Activated CD4-positive, alpha-beta T cell treated with anti-CD3 and anti-CD28 coated beads, Interleukin-2, amount 10 ng/mL, durations not matched to agents 7 days and 5 days (primary cell): ENCODE results near the gene COX6A2. TPM values are rescaled to one million over a fixed set of nuclear protein-coding genes. Genes with fewer than 3 reads are reported as not detected.
A peak's percentile ranks its signal among the peaks of the same experiment; 100 is the strongest.

Experiments used
- CTCF ChIA-PET: fragments of 350-600 bp; sonication (Branson Sonifier 250); formaldehyde crosslinking; loops from one replicate; lab custom pipeline; 2021; ENCODE audit warnings: antibody characterized with exemption; lab: Charles Lee
- POLR2A ChIA-PET: fragments of 350-600 bp; sonication (Branson Sonifier 250); formaldehyde crosslinking; loops from one replicate; lab custom pipeline; 2021; ENCODE audit warnings: antibody characterized with exemption; lab: Charles Lee
- DNase-seq: peaks from one replicate; pipeline ENCODE4 v3.0.0-alpha.2; 2020
- H3K27ac Mint-ChIP-seq: one replicate; pipeline ENCODE4 v1.8.0; 2021; ENCODE audit warnings: mild to moderate bottlenecking, moderate library complexity, mixed read lengths
- H3K27me3 Mint-ChIP-seq: one replicate; pipeline ENCODE4 v1.8.0; 2021; ENCODE audit warnings: mixed read lengths
- H3K36me3 Mint-ChIP-seq: one replicate; pipeline ENCODE4 v1.8.0; 2021; ENCODE audit warnings: low read depth, mixed read lengths
- H3K4me1 Mint-ChIP-seq: one replicate; pipeline ENCODE4 v1.8.0; 2021; ENCODE audit warnings: mixed read lengths
- H3K4me3 Mint-ChIP-seq: one replicate; pipeline ENCODE4 v1.8.0; 2021; ENCODE audit warnings: mild to moderate bottlenecking, moderate library complexity, mixed read lengths
- H3K9me3 Mint-ChIP-seq: one replicate; pipeline ENCODE4 v1.8.0; 2021; ENCODE audit warnings: mixed read lengths
- total RNA-seq, 2 experiments: library from RNA; stranded (reverse); gene quantifications; one replicate each; pipeline ENCODE4 v1.2.3, GENCODE V29; 2021

The COX6A2 gene
- total RNA-seq, 2 experiments from 2014 or later, result not detected

GRCh38 chr16:31471241-31471874 is 43.2 kb upstream of the COX6A2 start:
- H3K36me3 Mint-ChIP-seq, result peaks cover 5% of the 10 kb centered on the region
- POLR2A ChIA-PET, result no interaction called here
- peaks cover 24% of the 10 kb centered on the region for H3K4me1 Mint-ChIP-seq
- CTCF ChIA-PET, result interaction anchor here (2.8 kb wide), 1 partner anchor 11 kb away, joined by 13 read pairs; the partner anchor contains the start of gene ARMC5
- no peak overlapping the region for H3K27ac Mint-ChIP-seq
- no peak overlapping the region for H3K4me3 Mint-ChIP-seq
- no peak for DNase-seq
- peaks cover 36% of the 10 kb centered on the region for H3K27me3 Mint-ChIP-seq
- H3K9me3 Mint-ChIP-seq, result no peaks in the 10 kb centered on the region

GRCh38 chr16:31470615-31471014 is 42.5 kb upstream of the COX6A2 start:
- no peak overlapping the region for H3K27ac Mint-ChIP-seq

DNA sequence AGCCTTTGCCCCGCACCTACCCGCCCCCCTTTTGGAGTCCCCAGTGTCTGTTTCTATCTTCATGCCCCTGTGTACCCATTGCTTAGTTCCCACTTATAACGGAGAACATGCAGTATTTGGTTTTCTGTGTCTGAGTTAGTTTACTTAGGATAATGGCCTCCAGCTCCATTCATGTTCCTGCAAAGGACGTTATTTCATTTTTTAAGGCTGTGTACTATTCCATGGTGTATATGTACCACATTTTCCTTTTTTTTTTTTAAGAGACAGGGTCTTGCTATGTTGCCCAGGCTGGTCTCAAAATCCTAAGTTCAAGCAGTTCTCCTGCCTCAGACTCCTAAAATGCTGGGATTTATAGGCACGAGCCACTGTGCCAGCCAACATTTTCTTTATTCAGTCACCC is 39.7 kb upstream of the COX6A2 start:
- Mint-ChIP-seq H3K27me3 (peaks cover 18% of the 10 kb centered on the region), H3K36me3 (peaks cover 11% of the 10 kb centered on the region), H3K4me1 (peaks cover 21% of the 10 kb centered on the region), H3K9me3 (no peaks in the 10 kb centered on the region), H3K4me3 (no peak overlapping the region), H3K27ac (no peak overlapping the region)
- DNase-seq, result no peak
- ChIA-PET POLR2A (no interaction called here), CTCF (interaction anchor here (1.1 to 1.5 kb wide), 4 partner anchors 7 to 401 kb away, joined by 3 to 6 read pairs (median 5); partner anchors contain the start of gene ARMC5)

More at GRCh38 chr16:31470615-31471014, 42.5 kb upstream of the COX6A2 start:
- CTCF ChIA-PET, result interaction anchor here (2.8 kb wide), 1 partner anchor 10 kb away, joined by 13 read pairs; the partner anchor contains the start of gene ARMC5
- POLR2A ChIA-PET, result interaction anchor here (0.6 kb wide), 1 partner anchor 242 kb away, joined by 3 read pairs; no protein-coding TSS in a partner anchor
- Mint-ChIP-seq H3K27me3 (peaks cover 33% of the 10 kb centered on the region), H3K4me1 (peaks cover 19% of the 10 kb centered on the region), H3K4me3 (no peak overlapping the region), H3K9me3 (no peaks in the 10 kb centered on the region), H3K36me3 (peaks cover 5% of the 10 kb centered on the region)
- no peak for DNase-seq

GRCh38 chr16:31467151-31467773 is 39.1 kb upstream of the COX6A2 start:
- Mint-ChIP-seq H3K27me3 (peaks cover 12% of the 10 kb centered on the region), H3K4me3 (no peak overlapping the region), H3K4me1 (peaks cover 15% of the 10 kb centered on the region), H3K27ac (no peak overlapping the region), H3K36me3 (peaks cover 14% of the 10 kb centered on the region), H3K9me3 (no peaks in the 10 kb centered on the region)
- no peak for DNase-seq
- ChIA-PET CTCF (no interaction called here), POLR2A (no interaction called here)

GRCh38 chr16:31466381-31466841 is 38.3 kb upstream of the COX6A2 start:
- Mint-ChIP-seq H3K4me3 (no peak overlapping the region), H3K9me3 (no peaks in the 10 kb centered on the region), H3K27me3 (peaks cover 9% of the 10 kb centered on the region), H3K36me3 (peaks cover 14% of the 10 kb centered on the region), H3K4me1 (peaks cover 15% of the 10 kb centered on the region), H3K27ac (no peak overlapping the region)
- ChIA-PET POLR2A (interaction anchor here (0.6 kb wide), 1 partner anchor 92 kb away, joined by 6 read pairs; no protein-coding TSS in a partner anchor), CTCF (no interaction called here)
- no peak for DNase-seq

DNA sequence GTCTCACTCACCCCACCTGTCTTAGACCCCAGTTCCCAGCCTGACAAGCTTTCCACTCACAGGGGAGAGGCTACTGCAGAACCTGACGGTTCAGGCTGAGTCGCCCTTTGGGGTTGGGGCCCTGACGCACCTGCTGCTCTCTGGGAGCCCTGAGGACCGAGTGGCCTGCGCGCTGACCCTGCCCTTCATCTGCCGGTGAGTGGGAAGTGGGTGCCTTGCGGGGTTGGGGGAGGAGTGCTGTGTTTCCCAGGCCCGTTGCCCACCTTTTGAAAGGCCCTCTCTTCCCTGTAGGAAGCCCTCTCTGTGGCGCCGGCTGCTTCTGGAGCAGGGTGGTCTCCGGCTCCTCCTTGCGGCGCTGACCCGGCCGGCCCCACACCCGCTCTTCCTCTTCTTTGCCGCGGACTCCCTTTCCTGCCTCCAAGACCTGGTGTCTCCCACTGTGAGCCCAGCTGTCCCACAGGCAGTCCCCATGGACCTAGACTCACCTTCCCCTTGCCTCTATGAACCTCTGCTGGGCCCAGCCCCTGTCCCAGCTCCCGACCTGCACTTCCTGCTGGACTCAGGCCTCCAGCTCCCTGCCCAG is 37.7 kb upstream of the COX6A2 start:
- H3K9me3 Mint-ChIP-seq, result no peaks in the 10 kb centered on the region
- no peak overlapping the region for H3K4me3 Mint-ChIP-seq
- H3K36me3 Mint-ChIP-seq, result peaks cover 14% of the 10 kb centered on the region
- peaks cover 21% of the 10 kb centered on the region for H3K4me1 Mint-ChIP-seq
- H3K27ac Mint-ChIP-seq, result no peak overlapping the region
- CTCF ChIA-PET, result no interaction called here
- peaks cover 3% of the 10 kb centered on the region for H3K27me3 Mint-ChIP-seq
- DNase-seq, result no peak
- POLR2A ChIA-PET, result no interaction called here

GRCh38 chr16:31464781-31465260 is 36.7 kb upstream of the COX6A2 start:
- Mint-ChIP-seq H3K27ac (no peak overlapping the region), H3K4me3 (no peak overlapping the region), H3K4me1 (peaks cover 29% of the 10 kb centered on the region), H3K36me3 (peaks cover 14% of the 10 kb centered on the region), H3K9me3 (no peaks in the 10 kb centered on the region), H3K27me3 (no peaks in the 10 kb centered on the region)
- DNase-seq, result no peak
- ChIA-PET POLR2A (no interaction called here), CTCF (interaction anchor here (0.5 kb wide), 1 partner anchor 231 kb away, joined by 3 read pairs; no protein-coding TSS in a partner anchor)

- no peak for DNase-seq
- Mint-ChIP-seq H3K27ac (no peak overlapping the region), H3K9me3 (no peaks in the 10 kb centered on the region), H3K27me3 (no peaks in the 10 kb centered on the region), H3K36me3 (peaks cover 14% of the 10 kb centered on the region), H3K4me3 (no peak overlapping the region), H3K4me1 (peaks cover 30% of the 10 kb centered on the region)
- ChIA-PET POLR2A (no interaction called here), CTCF (no interaction called here)
Observed at GRCh38 chr16:31464348-31464769, 36.2 kb upstream of the COX6A2 start.

GRCh38 chr16:31461921-31462804 is 34.0 kb upstream of the COX6A2 start:
- DNase-seq, result no peak
- ChIA-PET CTCF (interaction anchor here (2.4 to 6.3 kb wide), 2 partner anchors 16 to 35 kb away, joined by 5 to 33 read pairs; no protein-coding TSS in a partner anchor), POLR2A (no interaction called here)
- H3K9me3 Mint-ChIP-seq, result no peaks in the 10 kb centered on the region
- peaks cover 33% of the 10 kb centered on the region for H3K4me1 Mint-ChIP-seq
- no peak overlapping the region for H3K4me3 Mint-ChIP-seq
- no peaks in the 10 kb centered on the region for H3K27me3 Mint-ChIP-seq
- H3K27ac Mint-ChIP-seq, result peak overlapping the region; percentile 36
- H3K36me3 Mint-ChIP-seq, result peaks cover 21% of the 10 kb centered on the region

DNA sequence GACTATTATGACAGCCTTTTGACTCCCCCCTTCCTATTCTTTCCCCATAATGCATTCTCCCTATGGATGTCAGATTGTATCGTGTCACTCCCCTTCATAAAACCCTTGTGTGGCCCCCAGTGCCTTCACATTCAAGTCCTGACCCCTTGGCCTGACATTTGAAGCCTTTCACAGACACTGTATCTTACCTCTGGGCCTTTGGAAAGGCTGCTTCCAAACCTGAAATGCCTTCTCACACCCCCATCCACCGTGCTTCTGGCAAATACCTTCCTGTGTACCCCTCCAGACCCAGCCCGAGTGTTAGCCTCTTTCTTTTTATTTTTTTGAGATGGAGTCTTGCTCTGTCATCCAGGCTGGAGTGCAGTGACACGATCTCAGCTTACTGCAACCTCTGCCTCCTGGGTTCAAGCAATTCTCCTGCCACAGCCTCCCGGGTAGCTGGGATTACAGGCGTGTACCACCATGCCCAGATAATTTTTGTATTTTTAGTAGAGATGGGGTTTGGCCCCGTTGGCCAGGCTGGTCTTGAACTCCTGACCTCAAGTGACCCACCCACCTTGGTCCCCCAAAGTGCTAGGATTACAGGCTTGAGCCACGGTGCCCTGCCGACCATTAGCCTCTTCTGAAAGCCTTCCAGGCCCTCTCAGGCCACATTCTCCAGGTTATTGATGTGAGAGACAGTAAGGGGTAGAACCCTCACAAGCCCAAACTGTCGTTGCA is 33.2 kb upstream of the COX6A2 start:
- H3K4me1 Mint-ChIP-seq, result peaks cover 35% of the 10 kb centered on the region
- H3K9me3 Mint-ChIP-seq, result no peaks in the 10 kb centered on the region
- peak overlapping the region; percentile 46 for H3K27ac Mint-ChIP-seq
- ChIA-PET CTCF (interaction anchor here (0.7 to 6.3 kb wide), 15 partner anchors 7 to 508 kb away, joined by 3 to 33 read pairs (median 5); partner anchors contain the start of genes SLC5A2, TGFB1I1 and ZNF267), POLR2A (no interaction called here)
- DNase-seq, result no peak
- H3K27me3 Mint-ChIP-seq, result no peaks in the 10 kb centered on the region
- H3K36me3 Mint-ChIP-seq, result peaks cover 17% of the 10 kb centered on the region
- no peak overlapping the region for H3K4me3 Mint-ChIP-seq

DNA sequence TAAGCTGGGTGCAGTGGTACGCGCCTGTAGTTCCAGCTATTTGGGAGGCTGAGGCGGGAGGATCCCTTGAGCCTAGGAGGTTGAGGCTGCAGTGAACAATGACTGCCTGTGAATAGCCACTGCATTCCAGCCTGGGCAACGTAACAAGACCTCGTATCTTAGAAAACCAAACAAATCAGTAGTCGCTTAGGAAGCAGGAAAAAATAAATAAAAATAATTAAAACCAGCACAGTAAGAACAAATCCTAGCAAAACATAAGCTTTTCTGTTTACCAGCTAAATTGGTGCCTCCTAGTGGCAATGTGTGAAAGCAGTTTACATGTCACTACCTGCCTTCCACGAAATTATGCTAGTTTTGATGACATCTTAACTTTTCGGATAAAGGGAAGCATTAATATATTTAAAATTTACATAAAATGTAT is 32.4 kb upstream of the COX6A2 start:
- peaks cover 22% of the 10 kb centered on the region for H3K36me3 Mint-ChIP-seq
- H3K27me3 Mint-ChIP-seq, result no peaks in the 10 kb centered on the region
- peak; percentile 57 for DNase-seq
- peak overlapping the region; percentile 92 for H3K4me3 Mint-ChIP-seq
- POLR2A ChIA-PET, result no interaction called here
- H3K4me1 Mint-ChIP-seq, result peaks cover 41% of the 10 kb centered on the region
- H3K9me3 Mint-ChIP-seq, result no peaks in the 10 kb centered on the region
- peak overlapping the region; percentile 94 for H3K27ac Mint-ChIP-seq
- CTCF ChIA-PET, result interaction anchor here (0.6 to 6.3 kb wide), 17 partner anchors 8 to 507 kb away, joined by 3 to 33 read pairs (median 5); partner anchors contain the start of genes SLC5A2, TGFB1I1 and ZNF267
